Progenitor cell of endocrine pancreas (in vitro differentiated cells): ENCODE data around the gene TMEM235. TPM values are rescaled to one million over a fixed set of nuclear protein-coding genes. Genes with fewer than 3 reads are reported as not detected.

Source experiments
- DNase-seq: peaks from one replicate; pipeline ENCODE4 v3.0.0; 2021; ENCODE audit warnings: low spot score; ENCODE audit not compliant: unreplicated experiment
- H3K27ac Mint-ChIP-seq: 2 replicates; pipeline ENCODE4 v1.8.0; 2021; ENCODE audit warnings: mild to moderate bottlenecking, moderate library complexity, mixed read lengths
- H3K27me3 Mint-ChIP-seq: 2 replicates; pipeline ENCODE4 v1.8.0; 2021; ENCODE audit warnings: mixed read lengths
- H3K36me3 Mint-ChIP-seq: 2 replicates; pipeline ENCODE4 v1.8.0; 2022; ENCODE audit warnings: mixed read lengths; ENCODE audit not compliant: insufficient read depth
- H3K4me1 Mint-ChIP-seq: 2 replicates; pipeline ENCODE4 v1.8.0; 2021; ENCODE audit warnings: low read depth, mixed read lengths
- H3K4me3 Mint-ChIP-seq: 2 replicates; pipeline ENCODE4 v1.8.0; 2021; ENCODE audit warnings: low read depth, mild to moderate bottlenecking, moderate library complexity, mixed read lengths
- H3K9me3 Mint-ChIP-seq: 2 replicates; pipeline ENCODE4 v1.8.0; 2021; ENCODE audit warnings: low read depth, mixed read lengths
- CTCF ChIP-seq: fragments of 200-600 bp; sonication (generic); IDR thresholded peaks from one replicate; pipeline ENCODE4 v1.5.0; 2021; ENCODE audit warnings: antibody characterized with exemption, mild to moderate bottlenecking; ENCODE audit not compliant: unreplicated experiment
- total RNA-seq: library from RNA; stranded (reverse); gene quantifications from 2 replicates; pipeline ENCODE4 v1.2.1, GENCODE V29; 2021

TMEM235 gene
- total RNA-seq, 1 donor from 2014 or later = not detected

DNA sequence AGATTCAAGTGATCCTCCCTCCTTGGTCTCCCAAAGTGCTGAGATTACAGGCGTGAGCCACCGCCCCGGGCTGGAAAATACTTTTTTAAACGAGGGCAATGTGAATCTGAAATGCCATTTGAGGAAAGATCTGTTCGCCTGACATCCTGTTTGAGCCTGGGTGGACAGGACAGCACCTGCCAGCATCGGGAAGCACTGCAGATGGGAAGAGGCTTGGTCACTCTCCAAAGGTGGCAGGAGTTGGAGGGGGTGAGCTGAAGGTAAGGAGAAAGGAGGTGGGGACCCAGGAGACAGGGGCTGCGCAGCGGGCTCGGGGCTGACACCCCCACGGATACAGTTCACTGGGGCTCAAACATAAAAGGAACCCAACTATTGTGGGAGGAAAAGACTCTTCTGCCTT, 21.3 kb upstream of the TMEM235 start:
- DNase-seq = no peak
- Mint-ChIP-seq H3K27me3 (no peaks in the 10 kb centered on the region), H3K4me1 (peaks cover 5% of the 10 kb centered on the region), H3K27ac (no peak overlapping the region), H3K9me3 (no peaks in the 10 kb centered on the region), H3K4me3 (no peak overlapping the region), H3K36me3 (no peaks in the 10 kb centered on the region)
- TF ChIP-seq CTCF = no peak

DNA sequence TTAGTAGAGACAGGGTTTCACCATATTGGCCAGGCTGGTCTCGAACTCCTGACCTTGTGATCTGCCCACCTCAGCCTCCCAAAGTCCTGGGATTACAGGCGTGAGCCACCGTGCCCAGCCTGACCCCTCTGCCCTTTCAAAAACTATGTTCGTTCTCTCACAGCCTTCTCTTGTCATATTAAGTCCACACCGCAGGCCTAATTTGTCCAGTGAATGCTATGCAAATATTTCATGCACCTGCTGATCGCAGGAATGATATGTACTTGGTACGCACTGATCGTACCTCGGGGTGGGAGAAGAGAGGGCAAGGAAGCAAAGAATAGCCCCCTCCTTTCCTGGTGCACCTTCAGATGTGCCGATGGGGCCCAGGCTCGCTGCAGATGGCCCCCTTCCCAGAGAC, 20.4 kb upstream of the TMEM235 start:
- no peaks in the 10 kb centered on the region for H3K27me3 Mint-ChIP-seq
- H3K36me3 Mint-ChIP-seq = no peaks in the 10 kb centered on the region

GRCh38 chr17:78214016-78214705, 17.3 kb upstream of the TMEM235 start, which contains the start of gene BIRC5:
Gene BIRC5, plus strand, starts transcription at chr17:78214253. Its CDS starts 64 bp downstream, at chr17:78214317.
- Mint-ChIP-seq H3K27me3 (no peaks in the 10 kb centered on the region), H3K4me3 (peak within 1 kb of the TSS; percentile 88), H3K27ac (peak within 1 kb of the TSS; percentile 73), H3K4me1 (peaks cover 8% of the 10 kb centered on the region), H3K9me3 (no peaks in the 10 kb centered on the region), H3K36me3 (no peaks in the 10 kb centered on the region)
- TF ChIP-seq CTCF = no peak
- peak; percentile 84 for DNase-seq

More for the DNA sequence above, 20.4 kb upstream of the TMEM235 start:
- no peak for DNase-seq
- peaks cover 8% of the 10 kb centered on the region for H3K4me1 Mint-ChIP-seq
- H3K27ac Mint-ChIP-seq = no peak overlapping the region
- no peak for TF ChIP-seq CTCF
- no peak overlapping the region for H3K4me3 Mint-ChIP-seq
- H3K9me3 Mint-ChIP-seq = no peaks in the 10 kb centered on the region

- no peak for TF ChIP-seq CTCF
- Mint-ChIP-seq H3K9me3 (no peaks in the 10 kb centered on the region), H3K4me1 (peaks cover 8% of the 10 kb centered on the region), H3K27me3 (no peaks in the 10 kb centered on the region), H3K27ac (peak overlapping the region; percentile 73), H3K36me3 (no peaks in the 10 kb centered on the region), H3K4me3 (peak overlapping the region; percentile 88)
- no peak for DNase-seq
These were observed 16.7 kb upstream of the TMEM235 start for GRCh38 chr17:78214706-78215061.

- H3K27ac Mint-ChIP-seq = peak overlapping the region; percentile 4
- peaks cover 4% of the 10 kb centered on the region for H3K36me3 Mint-ChIP-seq
- DNase-seq = no peak
- no peak overlapping the region for H3K4me3 Mint-ChIP-seq
- H3K4me1 Mint-ChIP-seq = peaks cover 7% of the 10 kb centered on the region
- no peaks in the 10 kb centered on the region for H3K9me3 Mint-ChIP-seq
- H3K27me3 Mint-ChIP-seq = no peaks in the 10 kb centered on the region
- TF ChIP-seq CTCF = no peak
These were observed 11.9 kb upstream of the TMEM235 start for GRCh38 chr17:78219396-78220150.
